HepG2 (cell line): ENCODE data around the gene BMERB1. TPM values are rescaled to one million over a fixed set of nuclear protein-coding genes. Genes with fewer than 3 reads are reported as not detected.

Source experiments
- CTCF ChIP-seq: sonication (generic); formaldehyde crosslinking; IDR thresholded peaks from 2 replicates; pipeline ENCODE4 v1.5.0; 2020; ENCODE audit warnings: mild to moderate bottlenecking, missing genetic modification reagents, moderate library complexity
- ETV6 ChIP-seq: sonication (generic); formaldehyde crosslinking; conservative IDR thresholded peaks from 2 replicates; pipeline ENCODE4 v1.4.0; 2020; ENCODE audit warnings: missing genetic modification reagents
- FOXK1 ChIP-seq: sonication (generic); formaldehyde crosslinking; IDR thresholded peaks from 2 replicates; pipeline ENCODE4 v1.4.0; 2020; ENCODE audit warnings: low read depth, missing genetic modification reagents, borderline replicate concordance
- KAT2B ChIP-seq: fragments of 150-350 bp; IDR thresholded peaks from 2 replicates; pipeline ENCODE4 v1.6.1; 2014; ENCODE audit warnings: low read depth, low read length, borderline replicate concordance
- KAT8 ChIP-seq: IDR thresholded peaks from 2 replicates; pipeline ENCODE4 v1.6.1; 2016; ENCODE audit warnings: missing genetic modification reagents, missing compliant biosample characterization
- KLF13 ChIP-seq: sonication (generic); formaldehyde crosslinking; IDR thresholded peaks from 2 replicates; pipeline ENCODE4 v1.4.0; 2020; ENCODE audit warnings: mild to moderate bottlenecking, missing genetic modification reagents
- KMT2A ChIP-seq: sonication (generic); formaldehyde crosslinking; IDR thresholded peaks from 2 replicates; pipeline ENCODE4 v1.4.0; 2020; ENCODE audit warnings: missing genetic modification reagents
- MIER3 ChIP-seq: IDR thresholded peaks from 2 replicates; pipeline ENCODE4 v1.6.1; 2016; ENCODE audit warnings: missing compliant biosample characterization, borderline replicate concordance
- MTF1 ChIP-seq: sonication (generic); formaldehyde crosslinking; IDR thresholded peaks from 2 replicates; pipeline ENCODE4 v1.5.0; 2020; ENCODE audit warnings: missing genetic modification reagents
- SMARCC2 ChIP-seq: fragments of 450-650 bp; IDR thresholded peaks from 2 replicates; pipeline ENCODE4 v1.6.1; 2017; ENCODE audit warnings: antibody characterized with exemption, mild to moderate bottlenecking
- SOX6 ChIP-seq, 2 experiments: fragments of 450-650 bp in 1 of 2; sonication (generic) in 1 of 2; formaldehyde crosslinking in 1 of 2; IDR thresholded peaks; 2 replicates each; pipeline versions ENCODE4 v1.4.0 to v1.6.1; 2017 to 2020; ENCODE audit warnings: antibody characterized with exemption in 1 of 2, mild to moderate bottlenecking in 1 of 2, missing genetic modification reagents in 1 of 2
- TCF7L2 ChIP-seq: IDR thresholded peaks from 2 replicates; pipeline ENCODE4 v1.6.1; 2011; ENCODE audit warnings: mild to moderate bottlenecking, low read depth, low read length, moderate library complexity
- THAP8 ChIP-seq: sonication (generic); formaldehyde crosslinking; IDR thresholded peaks from 2 replicates; pipeline ENCODE4 v1.5.1; 2020; ENCODE audit warnings: missing genetic modification reagents, mild to moderate bottlenecking, borderline replicate concordance
- ZNF296 ChIP-seq: sonication (generic); formaldehyde crosslinking; conservative IDR thresholded peaks from 2 replicates; pipeline ENCODE4 v1.5.0; 2020; ENCODE audit warnings: mild to moderate bottlenecking, missing genetic modification reagents
- ZNF567 ChIP-seq: sonication (generic); formaldehyde crosslinking; IDR thresholded peaks from 2 replicates; pipeline ENCODE4 v1.8.1; 2023; ENCODE audit warnings: mild to moderate bottlenecking, missing genetic modification reagents, borderline replicate concordance
- polyA plus RNA-seq, 8 experiments: library from polyadenylated mRNA; depleted of rRNA in 3 of 8; stranded (reverse) in 7 of 8; unstranded in 1 of 8; fragments of >200 nt; fragmentation: Illumina TruSeq in 4 of 8; extraction: Trizol in 4 of 8; gene quantifications; 2 replicates each; pipeline versions ENCODE4 v1.2.1 to v1.2.3, GENCODE V29; 2011 to 2016; ENCODE audit warnings: low read depth in 4 of 8, missing spikeins in 1 of 8, mixed read lengths in 1 of 8; ENCODE audit not compliant: insufficient read depth in 1 of 8
- total RNA-seq, 5 experiments: library from RNA; depleted of rRNA; stranded (reverse); fragments of >200 nt; fragmentation: Illumina TruSeq; extraction: Trizol; gene quantifications; 2 replicates each; pipeline ENCODE4 v1.2.3, GENCODE V29; 2016; ENCODE audit warnings: low read depth in 1 of 5
- TF ChIP-seq, protein P1 (sequence below): sonication (generic); formaldehyde crosslinking; IDR thresholded peaks from 2 replicates; pipeline ENCODE4 v1.8.0; 2022; ENCODE audit warnings: missing genetic modification reagents, mild to moderate bottlenecking, moderate library complexity, borderline replicate concordance
- TF ChIP-seq, protein P2 (sequence below): sonication (generic); formaldehyde crosslinking; IDR thresholded peaks from 2 replicates; pipeline ENCODE4 v1.5.0; 2020; ENCODE audit warnings: missing genetic modification reagents, mild to moderate bottlenecking, borderline replicate concordance
- TF ChIP-seq, protein P3 (sequence below): IDR thresholded peaks from 2 replicates; pipeline ENCODE4 v1.6.1; 2016; ENCODE audit warnings: missing biosample characterization, missing genetic modification reagents, low read depth
- TF ChIP-seq, protein P4 (sequence below): IDR thresholded peaks from 2 replicates; pipeline ENCODE4 v1.6.1; 2016; ENCODE audit warnings: low read depth, borderline replicate concordance
- TF ChIP-seq, protein P5 (sequence below): sonication (generic); formaldehyde crosslinking; IDR thresholded peaks from 2 replicates; pipeline ENCODE4 v1.4.0; 2020; ENCODE audit warnings: mild to moderate bottlenecking, low read depth, missing genetic modification reagents

BMERB1 gene
- total and polyA plus RNA-seq, 2 of the 13 experiments (the other 11 are each of a cell fraction or from before 2014, with no cell fraction given), result 1.4 TPM

DNA sequence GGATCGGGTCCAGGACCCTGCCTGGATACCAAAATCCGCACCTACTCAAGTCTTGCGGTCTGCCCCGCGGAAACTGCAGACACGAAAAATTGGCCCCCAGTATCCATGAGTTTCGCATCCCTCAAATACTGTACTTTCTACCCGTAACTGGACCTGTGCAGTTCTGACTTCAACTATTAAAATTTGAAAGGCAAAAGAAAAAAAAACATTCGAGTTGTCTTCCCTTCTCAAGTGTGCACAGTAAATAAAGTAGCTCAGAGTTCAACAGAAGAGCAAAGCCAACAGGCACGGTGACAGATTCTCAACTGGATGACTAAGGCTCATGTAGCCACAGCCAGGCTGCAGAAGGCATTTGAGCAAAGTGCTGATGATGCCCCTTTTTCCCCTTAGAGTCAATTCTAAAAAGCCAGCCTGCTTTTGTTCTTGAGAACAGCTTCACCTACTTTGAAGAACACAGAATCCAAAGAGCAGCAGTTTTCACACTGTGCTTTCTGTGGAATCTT, 176.0 kb downstream of the BMERB1 start (continued):
- TF ChIP-seq, protein P1, sequence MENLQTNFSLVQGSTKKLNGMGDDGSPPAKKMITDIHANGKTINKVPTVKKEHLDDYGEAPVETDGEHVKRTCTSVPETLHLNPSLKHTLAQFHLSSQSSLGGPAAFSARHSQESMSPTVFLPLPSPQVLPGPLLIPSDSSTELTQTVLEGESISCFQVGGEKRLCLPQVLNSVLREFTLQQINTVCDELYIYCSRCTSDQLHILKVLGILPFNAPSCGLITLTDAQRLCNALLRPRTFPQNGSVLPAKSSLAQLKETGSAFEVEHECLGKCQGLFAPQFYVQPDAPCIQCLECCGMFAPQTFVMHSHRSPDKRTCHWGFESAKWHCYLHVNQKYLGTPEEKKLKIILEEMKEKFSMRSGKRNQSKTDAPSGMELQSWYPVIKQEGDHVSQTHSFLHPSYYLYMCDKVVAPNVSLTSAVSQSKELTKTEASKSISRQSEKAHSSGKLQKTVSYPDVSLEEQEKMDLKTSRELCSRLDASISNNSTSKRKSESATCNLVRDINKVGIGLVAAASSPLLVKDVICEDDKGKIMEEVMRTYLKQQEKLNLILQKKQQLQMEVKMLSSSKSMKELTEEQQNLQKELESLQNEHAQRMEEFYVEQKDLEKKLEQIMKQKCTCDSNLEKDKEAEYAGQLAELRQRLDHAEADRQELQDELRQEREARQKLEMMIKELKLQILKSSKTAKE (CRISPR knock-in tag), result no peak; the same call in 1 of the 2 replicates
- no peak for TF ChIP-seq ZNF296 (CRISPR knock-in tag)
- peak; percentile 88 for TF ChIP-seq MIER3 (CRISPR knock-in tag)
- no peak for TF ChIP-seq TCF7L2
- TF ChIP-seq SOX6 (IDR thresholded peaks at IDR 0.05), result no peak
- TF ChIP-seq SOX6 (CRISPR knock-in tag; IDR thresholded peaks at IDR 0.05), result peak; percentile 69
- TF ChIP-seq ZNF567 (CRISPR knock-in tag), result no peak
- TF ChIP-seq, protein P2, sequence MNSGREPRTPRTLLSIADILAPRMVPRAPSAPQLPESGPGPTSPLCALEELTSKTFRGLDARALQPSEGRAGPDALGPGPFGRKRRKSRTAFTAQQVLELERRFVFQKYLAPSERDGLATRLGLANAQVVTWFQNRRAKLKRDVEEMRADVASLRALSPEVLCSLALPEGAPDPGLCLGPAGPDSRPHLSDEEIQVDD (CRISPR knock-in tag), result no peak
- peak; percentile 53; the same call in 1 of the 2 replicates for TF ChIP-seq FOXK1
- TF ChIP-seq, protein P3, sequence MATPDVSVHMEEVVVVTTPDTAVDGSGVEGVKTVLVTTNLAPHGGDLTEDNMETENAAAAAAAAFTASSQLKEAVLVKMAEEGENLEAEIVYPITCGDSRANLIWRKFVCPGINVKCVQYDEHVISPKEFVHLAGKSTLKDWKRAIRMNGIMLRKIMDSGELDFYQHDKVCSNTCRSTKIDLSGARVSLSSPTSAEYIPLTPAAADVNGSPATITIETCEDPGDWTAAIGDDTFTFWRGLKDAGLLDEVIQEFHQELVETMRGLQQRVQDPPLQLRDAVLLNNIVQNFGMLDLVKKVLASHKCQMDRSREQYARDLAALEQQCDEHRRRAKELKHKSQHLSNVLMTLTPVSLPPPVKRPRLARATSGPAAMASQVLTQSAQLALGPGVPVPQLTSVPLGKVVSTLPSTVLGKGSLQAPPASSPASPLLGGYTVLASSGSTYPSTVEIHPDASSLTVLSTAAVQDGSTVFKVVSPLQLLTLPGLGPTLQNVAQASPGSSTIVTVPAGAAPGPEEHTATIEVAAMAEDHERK (CRISPR knock-in tag), result no peak
- peak; percentile 64 for TF ChIP-seq KAT8 (CRISPR knock-in tag)
- no peak for TF ChIP-seq KLF13 (CRISPR knock-in tag)
- TF ChIP-seq ETV6 (CRISPR knock-in tag), result no peak
- TF ChIP-seq, protein P4, sequence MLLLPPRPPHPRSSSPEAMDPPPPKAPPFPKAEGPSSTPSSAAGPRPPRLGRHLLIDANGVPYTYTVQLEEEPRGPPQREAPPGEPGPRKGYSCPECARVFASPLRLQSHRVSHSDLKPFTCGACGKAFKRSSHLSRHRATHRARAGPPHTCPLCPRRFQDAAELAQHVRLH (CRISPR knock-in tag), result 0 out of 2 replicates have a peak, but pooled peaks have one; percentile 48
- 0 out of 2 replicates have a peak, but pooled peaks have one; percentile 48 for TF ChIP-seq KMT2A
- no peak for TF ChIP-seq KAT2B
- peak; percentile 15; the same call in 1 of the 2 replicates for TF ChIP-seq CTCF
- TF ChIP-seq, protein P5, sequence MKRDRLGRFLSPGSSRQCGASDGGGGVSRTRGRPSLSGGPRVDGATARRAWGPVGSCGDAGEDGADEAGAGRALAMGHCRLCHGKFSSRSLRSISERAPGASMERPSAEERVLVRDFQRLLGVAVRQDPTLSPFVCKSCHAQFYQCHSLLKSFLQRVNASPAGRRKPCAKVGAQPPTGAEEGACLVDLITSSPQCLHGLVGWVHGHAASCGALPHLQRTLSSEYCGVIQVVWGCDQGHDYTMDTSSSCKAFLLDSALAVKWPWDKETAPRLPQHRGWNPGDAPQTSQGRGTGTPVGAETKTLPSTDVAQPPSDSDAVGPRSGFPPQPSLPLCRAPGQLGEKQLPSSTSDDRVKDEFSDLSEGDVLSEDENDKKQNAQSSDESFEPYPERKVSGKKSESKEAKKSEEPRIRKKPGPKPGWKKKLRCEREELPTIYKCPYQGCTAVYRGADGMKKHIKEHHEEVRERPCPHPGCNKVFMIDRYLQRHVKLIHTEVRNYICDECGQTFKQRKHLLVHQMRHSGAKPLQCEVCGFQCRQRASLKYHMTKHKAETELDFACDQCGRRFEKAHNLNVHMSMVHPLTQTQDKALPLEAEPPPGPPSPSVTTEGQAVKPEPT (CRISPR knock-in tag), result no peak
- TF ChIP-seq THAP8 (CRISPR knock-in tag), result no peak
- TF ChIP-seq SMARCC2, result no peak
- no peak for TF ChIP-seq MTF1
